Measurements from ENCODE around the gene ARHGEF11. TPM values are rescaled to one million over a fixed set of nuclear protein-coding genes. Genes with fewer than 3 reads are reported as not detected.

ARHGEF11 gene
- total and polyA plus RNA-seq, 8 donors, result 6.6 to 125 (median 32.7) TPM

DNA sequence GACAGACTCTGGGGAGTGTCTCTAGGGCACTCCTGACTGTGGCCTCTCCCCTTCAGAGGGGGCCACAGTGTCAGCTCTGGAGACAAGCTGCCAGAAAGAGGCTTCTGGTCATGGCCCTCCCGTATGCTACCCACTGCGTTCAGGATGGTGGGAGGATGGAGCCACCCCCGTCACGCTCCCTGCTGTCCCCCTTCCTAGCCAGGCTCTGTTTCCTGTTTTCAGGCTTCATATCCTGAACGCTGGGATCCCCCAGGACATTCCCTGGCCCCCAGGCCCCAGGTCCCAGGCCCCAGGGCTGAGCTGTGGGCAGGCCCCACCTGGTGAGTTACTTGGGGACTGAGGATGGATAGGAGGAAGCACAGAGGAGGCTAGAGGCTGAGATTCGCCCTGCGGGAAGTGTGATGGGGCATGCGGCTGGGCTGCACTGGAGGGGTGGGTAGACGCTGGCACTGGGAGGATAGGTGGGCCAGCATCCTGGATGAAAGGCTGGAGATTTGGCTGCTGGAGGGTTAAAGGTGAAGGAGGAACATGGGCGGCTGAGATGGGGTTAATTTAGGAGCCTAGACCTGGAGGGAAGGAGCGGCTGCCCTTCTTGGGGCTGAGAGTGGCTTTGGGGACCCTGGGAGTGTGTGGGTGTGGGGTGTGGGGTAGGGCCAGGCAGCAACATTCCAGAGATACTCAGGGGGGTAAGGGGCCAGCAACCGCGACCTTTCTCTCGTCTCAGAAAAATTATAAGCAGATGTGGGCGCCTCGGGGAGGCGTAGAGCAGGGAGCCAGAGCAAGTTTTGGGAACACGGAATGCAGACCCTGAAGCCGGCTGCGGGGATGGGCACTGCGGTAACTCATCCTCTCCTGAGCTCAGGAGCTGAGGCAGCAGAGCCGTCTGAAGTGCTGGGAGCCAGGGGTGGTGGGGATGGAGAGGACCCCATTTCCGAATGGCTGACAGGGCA, 143.3 kb downstream of the ARHGEF11 start:
- Histone ChIP-seq H3K4me3 (no peak overlapping the region), H3K9me3 (no peaks in the 10 kb centered on the region), H3K4me1 (peaks cover 4 to 47% (median 13%) of the 10 kb centered on the region in 4 donors), H3K27me3 (peaks cover 0 to 61% (median 9%) of the 10 kb centered on the region in 3 donors), H3K27ac (peak overlapping the region in 1 of 5 donors; percentile 14), H3K36me3 (peaks cover 0 to 9% (median 2%) of the 10 kb centered on the region in 4 donors)
- DNase-seq, result no peak
- TF ChIP-seq, protein P1, sequence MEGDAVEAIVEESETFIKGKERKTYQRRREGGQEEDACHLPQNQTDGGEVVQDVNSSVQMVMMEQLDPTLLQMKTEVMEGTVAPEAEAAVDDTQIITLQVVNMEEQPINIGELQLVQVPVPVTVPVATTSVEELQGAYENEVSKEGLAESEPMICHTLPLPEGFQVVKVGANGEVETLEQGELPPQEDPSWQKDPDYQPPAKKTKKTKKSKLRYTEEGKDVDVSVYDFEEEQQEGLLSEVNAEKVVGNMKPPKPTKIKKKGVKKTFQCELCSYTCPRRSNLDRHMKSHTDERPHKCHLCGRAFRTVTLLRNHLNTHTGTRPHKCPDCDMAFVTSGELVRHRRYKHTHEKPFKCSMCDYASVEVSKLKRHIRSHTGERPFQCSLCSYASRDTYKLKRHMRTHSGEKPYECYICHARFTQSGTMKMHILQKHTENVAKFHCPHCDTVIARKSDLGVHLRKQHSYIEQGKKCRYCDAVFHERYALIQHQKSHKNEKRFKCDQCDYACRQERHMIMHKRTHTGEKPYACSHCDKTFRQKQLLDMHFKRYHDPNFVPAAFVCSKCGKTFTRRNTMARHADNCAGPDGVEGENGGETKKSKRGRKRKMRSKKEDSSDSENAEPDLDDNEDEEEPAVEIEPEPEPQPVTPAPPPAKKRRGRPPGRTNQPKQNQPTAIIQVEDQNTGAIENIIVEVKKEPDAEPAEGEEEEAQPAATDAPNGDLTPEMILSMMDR (IDR thresholded peaks at IDR 0.05), result no peak
- TF ChIP-seq POLR2A (IDR thresholded peaks at IDR 0.05), result no peak
- TF ChIP-seq EP300 (IDR thresholded peaks at IDR 0.05), result no peak
- no peak for TF ChIP-seq POLR2AphosphoS5 (IDR thresholded peaks at IDR 0.05)
- 59 to 74% (median 71%) methylated on average over 22 to 23 of the region's 23 CpGs for WGBS, 5 donors
- intact Hi-C loops (cut with DNase I; ENCODE audit: low total_unique reads), result no loop called here

DNA sequence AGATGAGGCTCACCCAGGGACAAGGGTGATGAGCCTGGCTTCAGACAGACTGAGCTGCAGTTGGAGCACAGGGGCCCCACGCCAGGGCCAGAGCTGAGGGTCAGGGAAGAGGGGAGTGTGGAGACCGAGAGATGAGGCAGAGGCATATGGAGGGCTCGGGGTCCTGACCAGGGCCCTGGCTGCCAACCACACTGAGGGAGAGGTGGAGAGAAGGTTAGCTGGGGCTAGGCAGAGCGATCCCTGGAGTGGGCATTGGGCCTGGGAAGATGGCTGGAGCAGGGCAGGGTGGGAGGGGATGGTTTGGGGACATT, 144.0 kb downstream of the ARHGEF11 start:
- peaks cover 0 to 2% (median 0%) of the 10 kb centered on the region in 4 donors for H3K36me3 ChIP-seq
- TF ChIP-seq, protein P1 (IDR thresholded peaks at IDR 0.05), result no peak
- no peak for TF ChIP-seq POLR2A (IDR thresholded peaks at IDR 0.05)
- TF ChIP-seq POLR2AphosphoS5 (IDR thresholded peaks at IDR 0.05), result no peak
- TF ChIP-seq EP300 (IDR thresholded peaks at IDR 0.05), result no peak
- H3K4me1 ChIP-seq, result peaks cover 4 to 47% (median 13%) of the 10 kb centered on the region in 4 donors
- no peaks in the 10 kb centered on the region for H3K9me3 ChIP-seq
- H3K4me3 ChIP-seq, result no peak overlapping the region
- H3K27me3 ChIP-seq, result peaks cover 0 to 59% (median 9%) of the 10 kb centered on the region in 3 donors
- intact Hi-C loops (cut with DNase I; ENCODE audit: low total_unique reads), result no loop called here
- WGBS, 5 donors, result 82 to 87% (median 85%) methylated on average over 4 of the region's 4 CpGs
- peak overlapping the region in 1 of 5 donors; percentile 14 for H3K27ac ChIP-seq
- DNase-seq, result no peak

DNA sequence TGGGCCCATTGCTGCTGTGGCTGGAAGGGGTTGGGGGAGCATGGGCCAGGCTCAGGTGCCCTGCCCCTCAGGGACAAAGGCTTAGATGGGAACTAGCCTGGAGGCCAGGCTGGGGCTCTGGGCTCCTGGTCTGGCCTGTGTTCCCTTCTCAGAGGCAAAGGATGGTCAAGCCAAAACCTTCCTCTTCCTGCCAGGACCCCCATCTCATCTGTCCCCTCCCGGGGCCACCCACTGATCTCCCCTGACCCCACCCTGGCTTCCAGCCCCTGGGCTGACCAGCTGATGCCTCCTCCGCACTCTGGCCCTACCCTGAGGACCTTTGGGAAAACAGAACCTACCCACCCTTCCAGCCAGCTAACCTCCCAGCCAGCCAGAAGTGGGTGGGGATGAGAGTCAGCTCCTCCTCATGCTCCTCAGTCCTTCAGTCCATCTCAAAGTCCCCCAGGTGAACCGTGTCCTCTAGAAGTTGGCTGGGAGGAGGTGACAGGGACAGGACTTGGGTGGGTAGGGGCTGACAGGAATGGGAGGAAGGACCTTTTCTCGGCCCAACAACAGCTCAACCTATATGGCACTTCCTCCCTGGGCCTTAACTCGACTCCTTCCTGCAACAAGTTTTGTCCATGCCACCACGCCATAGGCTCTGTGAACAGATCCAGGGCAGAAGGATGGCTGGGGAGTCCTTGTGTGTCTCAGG, 144.5 kb downstream of the ARHGEF11 start:
- WGBS, 5 donors, result 49 to 70% (median 66%) methylated on average over 5 to 6 of the region's 6 CpGs
- intact Hi-C loops (cut with DNase I; ENCODE audit: low total_unique reads), result no loop called here
- H3K4me1 ChIP-seq, result peaks cover 8 to 52% (median 15%) of the 10 kb centered on the region in 4 donors
- no peak for TF ChIP-seq POLR2AphosphoS5 (IDR thresholded peaks at IDR 0.05)
- TF ChIP-seq, protein P1 (IDR thresholded peaks at IDR 0.05), result no peak
- TF ChIP-seq POLR2A (IDR thresholded peaks at IDR 0.05), result no peak
- TF ChIP-seq EP300 (IDR thresholded peaks at IDR 0.05), result no peak
- no peak overlapping the region for H3K4me3 ChIP-seq
- H3K27me3 ChIP-seq, result peaks cover 0 to 54% (median 9%) of the 10 kb centered on the region in 3 donors
- DNase-seq, result no peak
- H3K9me3 ChIP-seq, result no peaks in the 10 kb centered on the region
- no peaks in the 10 kb centered on the region for H3K36me3 ChIP-seq
- no peak overlapping the region for H3K27ac ChIP-seq

DNA sequence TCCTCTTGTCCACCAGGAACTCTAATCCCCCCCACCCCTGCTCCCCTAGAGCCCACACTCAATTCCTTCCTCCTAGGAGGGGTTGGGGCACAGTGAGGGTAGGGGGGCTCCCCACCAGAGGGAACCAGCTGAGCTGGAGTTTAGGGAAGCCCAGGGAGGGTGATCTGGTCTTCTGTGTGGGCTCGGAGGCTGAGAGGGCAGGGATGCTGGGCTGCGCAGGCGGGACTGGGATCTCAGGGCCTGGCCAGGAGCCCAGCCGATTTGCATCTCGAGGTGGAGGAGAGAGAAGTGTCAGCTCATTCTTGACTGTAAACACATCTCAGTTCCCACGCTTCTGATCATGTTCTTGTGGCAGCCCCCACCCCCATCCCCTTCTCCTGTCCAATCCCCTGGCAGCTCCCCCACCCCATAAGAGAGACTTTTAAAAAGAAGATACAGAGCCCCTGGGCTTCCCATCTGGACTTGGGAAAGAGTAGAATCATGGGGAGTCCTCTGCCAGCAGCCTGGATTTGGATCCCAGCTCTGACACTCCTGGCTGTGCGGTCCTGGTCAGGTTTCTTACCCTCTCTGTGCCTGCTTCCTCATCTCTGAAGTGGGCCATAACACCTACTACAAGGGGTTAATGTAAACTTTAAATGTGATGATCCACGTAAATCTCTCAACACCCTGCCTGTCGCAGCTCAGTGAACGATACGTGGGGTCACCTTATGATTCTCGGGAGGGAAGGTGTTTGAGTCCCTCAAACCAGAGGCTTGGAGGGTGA, 145.4 kb downstream of the ARHGEF11 start:
- H3K4me3 ChIP-seq, result no peak overlapping the region
- 48 to 64% (median 61%) methylated on average over 12 of the region's 12 CpGs for WGBS, 5 donors
- peaks cover 8 to 56% (median 15%) of the 10 kb centered on the region in 4 donors for H3K4me1 ChIP-seq
- H3K36me3 ChIP-seq, result no peaks in the 10 kb centered on the region
- H3K27ac ChIP-seq, result peak overlapping the region in 1 of 5 donors; percentile 38
- TF ChIP-seq POLR2A (IDR thresholded peaks at IDR 0.05), result no peak
- TF ChIP-seq POLR2AphosphoS5 (IDR thresholded peaks at IDR 0.05), result no peak
- TF ChIP-seq, protein P1 (IDR thresholded peaks at IDR 0.05), result no peak
- no peak for TF ChIP-seq EP300 (IDR thresholded peaks at IDR 0.05)
- peak in 1 of 2 donors; percentile 74 for DNase-seq
- H3K9me3 ChIP-seq, result no peaks in the 10 kb centered on the region
- intact Hi-C loops (cut with DNase I; ENCODE audit: low total_unique reads), result no loop called here
- H3K27me3 ChIP-seq, result peaks cover 0 to 56% (median 9%) of the 10 kb centered on the region in 3 donors
